ENCODE measurements around the gene FMNL2. TPM values are rescaled to one million over a fixed set of nuclear protein-coding genes. Genes with fewer than 3 reads are reported as not detected.

Gene FMNL2
- total RNA-seq, 3 donors from 2014 or later = 0.63 to 3.2 (median 1.4) TPM

- H3K9me3 Mint-ChIP-seq = no peaks in the 10 kb centered on the region
- DNase-seq (no peak), ATAC-seq (no peak)
- H3K4me1 Mint-ChIP-seq (ENCODE audit: low read depth) = peaks cover 12% of the 10 kb centered on the region
- H3K36me3 Mint-ChIP-seq (ENCODE audit: insufficient read depth) = no peaks in the 10 kb centered on the region
- no peak overlapping the region for H3K4me3 Mint-ChIP-seq
- no peaks in the 10 kb centered on the region for H3K27me3 Mint-ChIP-seq (ENCODE audit: low read depth)
These were observed 274.2 kb downstream of the FMNL2 start for GRCh38 chr2:152609154-152609553.

- ATAC-seq (no peak), DNase-seq (no peak)
- Mint-ChIP-seq H3K4me1 (ENCODE audit: low read depth) (peaks cover 12% of the 10 kb centered on the region), H3K36me3 (ENCODE audit: insufficient read depth) (no peaks in the 10 kb centered on the region), H3K27me3 (ENCODE audit: low read depth) (no peaks in the 10 kb centered on the region), H3K9me3 (no peaks in the 10 kb centered on the region), H3K4me3 (no peak overlapping the region)
These were observed 274.7 kb downstream of the FMNL2 start for GRCh38 chr2:152609699-152610098.

GRCh38 chr2:152611458-152612231 is 276.7 kb downstream of the FMNL2 start:
- H3K36me3 Mint-ChIP-seq (ENCODE audit: insufficient read depth) = no peaks in the 10 kb centered on the region
- H3K4me3 Mint-ChIP-seq = no peak overlapping the region
- no peak for DNase-seq
- H3K27me3 Mint-ChIP-seq (ENCODE audit: low read depth) = no peaks in the 10 kb centered on the region
- no peak for ATAC-seq
- no peaks in the 10 kb centered on the region for H3K9me3 Mint-ChIP-seq
- peaks cover 12% of the 10 kb centered on the region for H3K4me1 Mint-ChIP-seq (ENCODE audit: low read depth)

GRCh38 chr2:152613235-152613634 is 278.3 kb downstream of the FMNL2 start:
- Mint-ChIP-seq H3K9me3 (no peaks in the 10 kb centered on the region), H3K36me3 (ENCODE audit: insufficient read depth) (no peaks in the 10 kb centered on the region), H3K4me1 (ENCODE audit: low read depth) (peaks cover 12% of the 10 kb centered on the region), H3K27me3 (ENCODE audit: low read depth) (no peaks in the 10 kb centered on the region), H3K4me3 (no peak overlapping the region)
- DNase-seq (no peak), ATAC-seq (no peak)

DNA sequence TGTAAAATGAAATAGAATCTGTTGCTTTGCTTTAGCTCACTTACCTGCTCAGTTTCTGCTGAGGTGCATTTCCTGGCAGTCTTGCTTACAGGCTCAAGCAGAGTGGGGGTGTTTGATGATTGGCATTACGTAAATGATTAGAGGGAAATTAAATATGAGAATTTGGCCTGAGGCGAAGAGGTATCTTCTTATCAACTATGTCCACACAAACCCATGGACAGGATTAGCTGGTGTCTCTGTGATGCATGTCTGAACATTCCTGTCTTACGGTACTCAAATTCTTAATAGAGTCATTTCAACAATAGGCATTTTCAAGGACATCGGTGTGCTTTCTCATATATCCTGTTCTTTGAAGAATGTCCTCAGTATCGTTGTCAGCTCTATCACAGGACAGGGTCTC is 280.2 kb downstream of the FMNL2 start:
- Mint-ChIP-seq H3K27me3 (ENCODE audit: low read depth) (peaks cover 6% of the 10 kb centered on the region), H3K36me3 (ENCODE audit: insufficient read depth) (no peaks in the 10 kb centered on the region), H3K9me3 (no peaks in the 10 kb centered on the region), H3K4me3 (no peak overlapping the region), H3K4me1 (ENCODE audit: low read depth) (peaks cover 12% of the 10 kb centered on the region)
- ATAC-seq (no peak), DNase-seq (no peak)

DNA sequence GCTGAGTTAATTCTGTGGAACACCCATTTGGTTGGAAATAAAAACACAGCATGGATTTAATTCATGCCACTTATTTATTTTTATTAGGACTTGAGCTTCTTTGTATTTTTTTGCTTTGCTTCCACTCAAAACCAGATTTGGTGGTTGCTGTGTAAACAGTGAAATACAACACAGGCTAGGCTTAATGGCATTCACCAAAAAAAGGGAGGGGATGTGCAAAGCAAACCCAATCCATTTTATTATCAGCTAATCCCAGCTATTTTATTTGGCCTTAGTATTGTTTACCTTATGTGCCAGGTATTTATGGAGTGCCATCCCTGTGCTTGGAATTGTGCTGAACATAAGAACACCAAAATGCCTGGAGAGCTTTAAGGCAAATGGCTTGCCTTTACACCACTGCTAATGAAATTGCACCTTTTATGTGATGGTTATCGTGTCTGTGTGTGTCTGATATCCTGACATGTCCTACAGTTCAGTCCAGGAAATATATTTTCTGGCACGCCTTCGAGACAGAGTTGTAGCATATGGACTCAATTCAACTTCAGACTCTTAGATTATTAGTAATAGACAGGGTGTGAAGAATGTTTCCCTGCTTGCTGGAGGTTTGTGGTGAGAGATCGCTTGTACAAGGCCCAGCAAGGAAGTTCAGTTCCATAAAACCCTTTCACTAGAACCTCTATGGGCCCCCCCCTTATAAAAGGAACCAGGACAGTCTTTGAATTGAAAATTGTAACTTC is 282.6 kb downstream of the FMNL2 start:
- peaks cover 8% of the 10 kb centered on the region for H3K27me3 Mint-ChIP-seq (ENCODE audit: low read depth)
- ATAC-seq (no peak), DNase-seq (no peak)
- H3K4me1 Mint-ChIP-seq (ENCODE audit: low read depth) = peaks cover 2% of the 10 kb centered on the region
- no peak overlapping the region for H3K4me3 Mint-ChIP-seq
- H3K36me3 Mint-ChIP-seq (ENCODE audit: insufficient read depth) = no peaks in the 10 kb centered on the region
- H3K9me3 Mint-ChIP-seq = no peaks in the 10 kb centered on the region

DNA sequence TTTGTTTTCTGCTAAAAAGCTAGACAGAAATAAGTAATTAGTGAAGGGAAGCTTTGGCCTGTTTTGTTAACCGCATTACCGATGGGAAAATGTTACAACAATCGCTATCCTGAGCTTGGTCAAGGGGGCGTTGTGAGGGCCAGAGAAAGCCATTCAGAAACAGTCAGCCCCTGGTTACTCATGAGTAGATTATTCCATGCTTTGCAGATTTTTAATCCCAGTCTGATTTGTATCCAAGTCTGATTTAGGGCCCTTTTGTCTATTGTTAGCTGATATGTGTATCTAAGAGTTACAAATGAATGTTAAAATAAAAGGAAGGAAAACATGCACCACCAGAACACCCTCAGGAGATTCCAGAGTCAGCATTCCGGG is 283.2 kb downstream of the FMNL2 start:
- peaks cover 8% of the 10 kb centered on the region for H3K27me3 Mint-ChIP-seq (ENCODE audit: low read depth)
- no peak for ATAC-seq
- no peak overlapping the region for H3K4me3 Mint-ChIP-seq
- H3K4me1 Mint-ChIP-seq (ENCODE audit: low read depth) = no peaks in the 10 kb centered on the region
- no peaks in the 10 kb centered on the region for H3K9me3 Mint-ChIP-seq
- no peak for DNase-seq
- H3K36me3 Mint-ChIP-seq (ENCODE audit: insufficient read depth) = no peaks in the 10 kb centered on the region

DNA sequence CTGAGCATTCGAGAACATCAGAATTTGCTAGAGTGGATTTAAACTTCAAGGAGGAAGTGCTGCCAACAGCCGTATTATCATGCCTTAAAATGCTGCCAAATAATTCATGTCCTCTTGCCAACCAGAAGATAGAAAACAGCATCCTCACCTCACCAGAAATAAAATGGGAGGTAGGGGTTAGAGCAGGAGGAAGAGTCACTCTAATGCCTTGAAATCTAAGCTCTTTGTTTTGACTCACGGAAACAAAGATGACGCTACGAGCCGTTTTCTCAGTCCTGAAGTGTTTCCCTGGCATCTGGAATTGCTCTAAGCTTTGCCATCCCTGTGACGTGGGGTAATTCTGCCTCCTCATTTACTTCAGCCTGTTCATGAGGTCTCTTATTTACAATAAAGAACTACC is 285.2 kb downstream of the FMNL2 start:
- H3K27me3 Mint-ChIP-seq (ENCODE audit: low read depth) = peaks cover 8% of the 10 kb centered on the region
- no peak overlapping the region for H3K4me3 Mint-ChIP-seq
- DNase-seq = no peak
- no peaks in the 10 kb centered on the region for H3K9me3 Mint-ChIP-seq
- no peak for ATAC-seq
- no peaks in the 10 kb centered on the region for H3K4me1 Mint-ChIP-seq (ENCODE audit: low read depth)
- H3K36me3 Mint-ChIP-seq (ENCODE audit: insufficient read depth) = no peaks in the 10 kb centered on the region

DNA sequence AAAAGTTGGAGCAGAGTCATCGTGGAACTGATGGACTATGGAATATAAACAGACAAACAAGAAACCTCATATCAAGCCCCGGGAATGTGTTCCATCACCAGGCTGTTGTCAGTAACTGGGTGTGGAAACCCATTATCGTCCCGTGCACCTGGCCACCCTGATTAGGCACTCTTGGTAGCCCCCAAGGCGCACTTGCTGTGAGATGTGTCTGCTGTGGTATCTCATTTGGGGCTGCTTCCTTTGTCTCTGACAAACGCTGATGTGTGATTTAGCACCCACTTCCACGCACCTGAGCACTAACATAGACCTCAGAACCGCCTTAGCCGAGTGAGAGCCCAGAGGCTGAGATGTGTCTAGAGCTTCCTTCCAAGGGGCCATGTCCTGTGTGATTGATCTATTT is 286.0 kb downstream of the FMNL2 start:
- no peaks in the 10 kb centered on the region for H3K4me1 Mint-ChIP-seq (ENCODE audit: low read depth)
- no peak for DNase-seq

DNA sequence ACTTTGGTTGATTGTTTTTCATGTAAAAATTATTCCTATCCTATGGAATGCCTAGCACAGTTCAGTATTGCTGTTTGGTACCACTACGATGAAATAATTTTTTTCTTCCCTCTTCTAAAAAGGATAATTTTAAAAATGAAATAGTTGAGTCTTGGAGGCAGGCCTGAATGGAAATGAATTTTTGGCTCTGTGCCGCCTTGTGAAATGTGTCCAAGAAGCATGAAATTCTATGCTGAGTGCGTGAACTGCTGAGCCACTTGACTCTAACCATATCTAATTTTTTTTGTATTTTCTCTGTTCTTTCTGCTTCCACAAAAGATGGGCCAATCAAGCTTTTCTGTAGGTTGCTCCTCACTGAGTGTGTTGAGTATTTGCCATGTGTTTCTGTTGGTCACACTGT is 287.2 kb downstream of the FMNL2 start:
- ATAC-seq (no peak), DNase-seq (no peak)
- Mint-ChIP-seq H3K4me1 (ENCODE audit: low read depth) (no peaks in the 10 kb centered on the region), H3K9me3 (no peaks in the 10 kb centered on the region), H3K27me3 (ENCODE audit: low read depth) (peaks cover 13% of the 10 kb centered on the region), H3K36me3 (ENCODE audit: insufficient read depth) (no peaks in the 10 kb centered on the region), H3K4me3 (no peak overlapping the region)

More for the DNA sequence above, 286.0 kb downstream of the FMNL2 start:
- H3K36me3 Mint-ChIP-seq (ENCODE audit: insufficient read depth) = no peaks in the 10 kb centered on the region
- no peak overlapping the region for H3K4me3 Mint-ChIP-seq
- H3K9me3 Mint-ChIP-seq = no peaks in the 10 kb centered on the region
- no peak for ATAC-seq
- H3K27me3 Mint-ChIP-seq (ENCODE audit: low read depth) = peaks cover 8% of the 10 kb centered on the region

DNA sequence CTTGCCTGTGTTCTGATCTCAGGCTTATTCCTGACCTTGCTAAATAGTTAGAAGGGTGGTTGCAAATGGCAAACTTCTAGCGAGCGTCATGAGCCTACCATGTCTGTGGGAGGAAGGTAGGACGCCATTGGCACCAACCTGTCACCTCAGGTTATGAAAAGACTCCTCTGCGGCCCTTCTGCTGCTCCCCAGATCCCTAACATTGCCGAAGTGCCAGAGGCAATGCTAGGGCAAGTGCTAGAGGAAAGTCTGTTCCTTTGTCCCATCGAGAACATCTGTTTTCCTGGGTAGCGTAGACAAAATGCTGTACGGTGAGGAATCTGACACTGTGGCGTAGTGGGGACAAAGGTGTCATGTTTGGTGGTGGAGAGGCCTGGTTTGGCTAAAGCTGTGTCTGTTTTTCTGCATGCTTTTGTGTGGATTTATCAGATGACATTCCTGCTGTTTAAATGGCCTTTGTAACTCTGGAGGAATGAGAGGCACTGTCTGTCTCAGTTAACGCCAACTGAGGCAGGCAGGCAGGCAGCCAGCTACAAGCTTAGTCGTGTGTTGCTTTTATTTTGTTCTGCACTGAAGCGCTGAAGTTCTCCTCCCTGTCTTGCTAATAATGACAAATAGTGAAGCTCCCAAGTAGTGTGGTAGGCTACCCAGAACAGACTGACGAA is 288.2 kb downstream of the FMNL2 start:
- H3K4me1 Mint-ChIP-seq (ENCODE audit: low read depth) = no peaks in the 10 kb centered on the region
- no peak for DNase-seq
- no peaks in the 10 kb centered on the region for H3K36me3 Mint-ChIP-seq (ENCODE audit: insufficient read depth)
- no peak overlapping the region for H3K4me3 Mint-ChIP-seq
- no peak for ATAC-seq
- H3K27me3 Mint-ChIP-seq (ENCODE audit: low read depth) = peaks cover 13% of the 10 kb centered on the region
- no peaks in the 10 kb centered on the region for H3K9me3 Mint-ChIP-seq

- no peaks in the 10 kb centered on the region for H3K9me3 Mint-ChIP-seq
- no peaks in the 10 kb centered on the region for H3K36me3 Mint-ChIP-seq (ENCODE audit: insufficient read depth)
- DNase-seq (no peak), ATAC-seq (no peak)
- H3K4me1 Mint-ChIP-seq (ENCODE audit: low read depth) = no peaks in the 10 kb centered on the region
- no peak overlapping the region for H3K4me3 Mint-ChIP-seq
- H3K27me3 Mint-ChIP-seq (ENCODE audit: low read depth) = peaks cover 13% of the 10 kb centered on the region
These were observed 288.8 kb downstream of the FMNL2 start for GRCh38 chr2:152623775-152624174.

GRCh38 chr2:152624805-152625204 is 289.8 kb downstream of the FMNL2 start:
- Mint-ChIP-seq H3K4me1 (ENCODE audit: low read depth) (peaks cover 7% of the 10 kb centered on the region), H3K27me3 (ENCODE audit: low read depth) (peaks cover 10% of the 10 kb centered on the region), H3K9me3 (no peaks in the 10 kb centered on the region), H3K4me3 (no peak overlapping the region), H3K36me3 (ENCODE audit: insufficient read depth) (no peaks in the 10 kb centered on the region)
- ATAC-seq (no peak), DNase-seq (no peak)

- Mint-ChIP-seq H3K4me3 (no peak overlapping the region), H3K36me3 (ENCODE audit: insufficient read depth) (no peaks in the 10 kb centered on the region), H3K4me1 (ENCODE audit: low read depth) (peaks cover 7% of the 10 kb centered on the region), H3K27me3 (ENCODE audit: low read depth) (peaks cover 6% of the 10 kb centered on the region), H3K9me3 (no peaks in the 10 kb centered on the region)
- ATAC-seq (no peak), DNase-seq (no peak)
These were observed 292.0 kb downstream of the FMNL2 start for GRCh38 chr2:152626911-152627339.
